AG04450 (cell line): ENCODE data around the gene UCN3. TPM values are rescaled to one million over a fixed set of nuclear protein-coding genes. Genes with fewer than 3 reads are reported as not detected.

Experiments used
- CTCF ChIA-PET: fragments of 300-600, 350-600 bp; formaldehyde crosslinking; extraction: SDS; loops from one replicate; lab custom pipeline; 2022; ENCODE audit warnings: antibody characterized with exemption, inconsistent platforms; lab: Charles Lee
- POLR2A ChIA-PET: fragments of 350-600 bp; formaldehyde crosslinking; extraction: SDS; loops from one replicate; lab custom pipeline; 2021; ENCODE audit warnings: antibody characterized with exemption, inconsistent platforms; lab: Yijun Ruan, JAX
- DNase-seq: peaks from one replicate; pipeline ENCODE4 v3.0.0-alpha.2; 2011; ENCODE audit warnings: low read depth, low spot score
- H3K27ac ChIP-seq: one replicate; pipeline ENCODE4 v1.5.1; 2012; ENCODE audit warnings: low read depth, low read length, control low read depth
- H3K27me3 ChIP-seq: one replicate; pipeline ENCODE4 v1.6.0; 2012; ENCODE audit warnings: low read length; ENCODE audit not compliant: control insufficient read depth, insufficient read depth
- H3K4me3 ChIP-seq: 2 replicates; pipeline ENCODE4 v1.5.1; 2011; ENCODE audit warnings: mild to moderate bottlenecking, low read depth, low read length, control low read depth
- H3K9me3 ChIP-seq: 2 replicates; pipeline ENCODE4 v1.5.1; 2012; ENCODE audit warnings: low read length; ENCODE audit not compliant: control insufficient read depth, insufficient read depth
- polyA plus RNA-seq: library from polyadenylated mRNA; depleted of rRNA; stranded (reverse); fragments of >200 nt; gene quantifications from 2 replicates; pipeline ENCODE4 v1.2.3, GENCODE V29; 2011
- TF ChIP-seq, protein P1 (sequence below): IDR thresholded peaks from 2 replicates; pipeline ENCODE4 v1.5.1; 2011; ENCODE audit warnings: low read depth, low read length, control low read depth, inconsistent platforms

UCN3 gene
- polyA plus RNA-seq, 1 experiment, result not detected

DNA sequence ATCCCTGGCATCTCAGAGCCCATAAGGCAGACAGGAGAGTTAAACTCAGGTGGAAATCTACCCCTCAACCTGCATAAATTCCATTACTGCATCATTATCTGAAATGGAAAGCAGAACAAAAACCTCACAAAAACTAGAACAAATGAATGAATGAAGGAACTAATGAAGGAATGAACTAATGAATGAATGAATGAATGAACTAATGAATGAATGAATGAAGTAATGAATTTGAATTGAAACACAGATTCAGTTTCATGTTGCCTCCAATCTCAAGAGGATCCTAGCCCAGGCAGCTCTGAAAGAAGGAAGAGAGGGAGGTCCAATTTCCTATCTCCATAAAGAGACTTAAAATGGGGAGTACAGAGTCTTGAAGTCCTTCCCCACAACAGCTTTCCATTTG is 1.9 kb upstream of the UCN3 start:
- POLR2A ChIA-PET, result no interaction called here
- CTCF ChIA-PET, result no interaction called here
- Histone ChIP-seq H3K4me3 (no peak overlapping the region), H3K9me3 (no peaks in the 10 kb centered on the region), H3K27me3 (no peaks in the 10 kb centered on the region), H3K27ac (no peak overlapping the region)
- TF ChIP-seq, protein P1, sequence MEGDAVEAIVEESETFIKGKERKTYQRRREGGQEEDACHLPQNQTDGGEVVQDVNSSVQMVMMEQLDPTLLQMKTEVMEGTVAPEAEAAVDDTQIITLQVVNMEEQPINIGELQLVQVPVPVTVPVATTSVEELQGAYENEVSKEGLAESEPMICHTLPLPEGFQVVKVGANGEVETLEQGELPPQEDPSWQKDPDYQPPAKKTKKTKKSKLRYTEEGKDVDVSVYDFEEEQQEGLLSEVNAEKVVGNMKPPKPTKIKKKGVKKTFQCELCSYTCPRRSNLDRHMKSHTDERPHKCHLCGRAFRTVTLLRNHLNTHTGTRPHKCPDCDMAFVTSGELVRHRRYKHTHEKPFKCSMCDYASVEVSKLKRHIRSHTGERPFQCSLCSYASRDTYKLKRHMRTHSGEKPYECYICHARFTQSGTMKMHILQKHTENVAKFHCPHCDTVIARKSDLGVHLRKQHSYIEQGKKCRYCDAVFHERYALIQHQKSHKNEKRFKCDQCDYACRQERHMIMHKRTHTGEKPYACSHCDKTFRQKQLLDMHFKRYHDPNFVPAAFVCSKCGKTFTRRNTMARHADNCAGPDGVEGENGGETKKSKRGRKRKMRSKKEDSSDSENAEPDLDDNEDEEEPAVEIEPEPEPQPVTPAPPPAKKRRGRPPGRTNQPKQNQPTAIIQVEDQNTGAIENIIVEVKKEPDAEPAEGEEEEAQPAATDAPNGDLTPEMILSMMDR, result no peak
- DNase-seq, result no peak

DNA sequence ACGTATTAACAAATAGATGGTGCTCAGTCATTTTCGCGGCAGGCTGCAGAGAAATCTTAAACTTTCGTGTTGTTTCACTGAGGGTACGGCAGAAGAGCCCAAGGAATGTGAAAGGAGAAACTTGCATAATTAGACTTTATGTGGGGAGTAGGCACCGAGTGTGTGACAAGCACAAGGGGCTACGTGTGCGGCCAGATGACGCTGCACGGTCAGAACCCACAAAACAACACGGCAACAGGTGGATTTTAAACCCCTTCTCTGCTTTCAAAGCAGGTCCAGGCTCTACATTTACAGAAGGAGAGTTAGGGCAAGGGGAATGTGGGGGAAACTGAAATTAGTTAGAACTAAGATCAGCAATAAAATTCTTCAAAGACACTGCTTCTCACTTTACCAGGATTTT is 392 bp upstream of the UCN3 start:
- no peak overlapping the region for H3K27ac ChIP-seq
- CTCF ChIA-PET, result no interaction called here
- POLR2A ChIA-PET, result no interaction called here

DNA sequence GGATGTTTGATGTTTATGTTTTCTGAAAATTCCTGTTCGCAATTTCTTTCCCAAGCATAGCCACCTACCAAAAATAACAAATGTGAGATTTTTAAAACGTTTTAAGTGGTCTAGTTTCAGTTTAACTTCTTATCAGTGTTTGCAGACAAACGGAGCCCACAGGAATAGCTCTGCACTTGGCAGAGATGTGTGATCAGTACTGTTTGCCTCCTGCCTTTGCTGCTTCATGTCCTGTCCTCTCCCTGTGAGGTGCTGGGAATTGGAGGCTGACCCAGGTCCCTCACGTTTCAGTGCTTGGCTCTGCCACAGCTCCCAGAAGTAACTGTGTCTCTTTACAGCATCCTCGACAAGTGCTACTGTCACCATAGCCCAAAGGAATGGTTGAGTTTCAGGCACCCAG is 1.2 kb downstream of the UCN3 start:
- H3K4me3 ChIP-seq, result no peak overlapping the region
- H3K27me3 ChIP-seq, result no peaks in the 10 kb centered on the region
- TF ChIP-seq, protein P1, result no peak
- ChIA-PET POLR2A (no interaction called here), CTCF (no interaction called here)
- no peaks in the 10 kb centered on the region for H3K9me3 ChIP-seq
- H3K27ac ChIP-seq, result no peak overlapping the region
- DNase-seq, result no peak

More for the DNA sequence above, 392 bp upstream of the UCN3 start:
- TF ChIP-seq, protein P1, result no peak
- Histone ChIP-seq H3K9me3 (no peaks in the 10 kb centered on the region), H3K4me3 (no peak overlapping the region), H3K27me3 (no peaks in the 10 kb centered on the region)
- DNase-seq, result no peak

DNA sequence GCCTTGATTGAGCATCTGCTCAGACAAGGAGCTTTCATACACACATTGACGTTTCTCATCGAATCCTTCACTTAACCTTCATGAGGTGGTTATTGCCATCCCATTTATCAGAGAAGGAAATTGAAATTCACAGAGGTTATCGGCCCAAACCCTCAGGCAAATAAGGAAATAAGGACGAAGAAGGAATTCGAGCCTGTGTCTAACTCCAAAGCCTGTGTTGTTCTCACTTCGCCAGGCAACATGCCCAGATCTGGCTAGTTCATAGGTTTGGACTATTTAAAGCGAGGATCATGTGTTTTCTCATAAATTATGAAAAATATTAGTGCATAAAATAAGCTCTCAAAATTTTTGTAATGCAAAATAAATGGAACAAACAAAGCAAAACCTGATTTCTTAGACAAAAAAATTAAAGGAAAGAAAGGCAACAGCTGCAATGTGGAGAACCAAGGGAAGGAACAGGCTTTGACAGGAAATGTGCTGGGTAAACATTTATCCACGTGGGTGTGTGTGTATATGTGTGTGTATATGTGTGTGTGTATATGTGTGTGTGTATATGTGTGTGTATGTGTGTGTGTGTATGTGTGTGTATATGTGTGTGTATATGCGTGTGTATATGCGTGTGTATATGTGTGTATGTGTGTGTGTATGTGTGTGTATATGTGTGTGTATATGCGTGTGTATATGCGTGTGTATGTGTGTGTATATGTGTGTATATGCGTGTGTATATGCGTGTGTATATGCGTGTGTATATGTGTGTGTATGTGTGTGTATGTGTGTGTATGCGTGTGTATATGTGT is 4.8 kb downstream of the UCN3 start:
- Histone ChIP-seq H3K27me3 (no peaks in the 10 kb centered on the region), H3K4me3 (no peak overlapping the region), H3K9me3 (peaks cover 11% of the 10 kb centered on the region; the same call in 1 of the 2 replicates), H3K27ac (no peak overlapping the region)
- ChIA-PET CTCF (no interaction called here), POLR2A (no interaction called here)
- TF ChIP-seq, protein P1, result no peak
- no peak for DNase-seq

DNA sequence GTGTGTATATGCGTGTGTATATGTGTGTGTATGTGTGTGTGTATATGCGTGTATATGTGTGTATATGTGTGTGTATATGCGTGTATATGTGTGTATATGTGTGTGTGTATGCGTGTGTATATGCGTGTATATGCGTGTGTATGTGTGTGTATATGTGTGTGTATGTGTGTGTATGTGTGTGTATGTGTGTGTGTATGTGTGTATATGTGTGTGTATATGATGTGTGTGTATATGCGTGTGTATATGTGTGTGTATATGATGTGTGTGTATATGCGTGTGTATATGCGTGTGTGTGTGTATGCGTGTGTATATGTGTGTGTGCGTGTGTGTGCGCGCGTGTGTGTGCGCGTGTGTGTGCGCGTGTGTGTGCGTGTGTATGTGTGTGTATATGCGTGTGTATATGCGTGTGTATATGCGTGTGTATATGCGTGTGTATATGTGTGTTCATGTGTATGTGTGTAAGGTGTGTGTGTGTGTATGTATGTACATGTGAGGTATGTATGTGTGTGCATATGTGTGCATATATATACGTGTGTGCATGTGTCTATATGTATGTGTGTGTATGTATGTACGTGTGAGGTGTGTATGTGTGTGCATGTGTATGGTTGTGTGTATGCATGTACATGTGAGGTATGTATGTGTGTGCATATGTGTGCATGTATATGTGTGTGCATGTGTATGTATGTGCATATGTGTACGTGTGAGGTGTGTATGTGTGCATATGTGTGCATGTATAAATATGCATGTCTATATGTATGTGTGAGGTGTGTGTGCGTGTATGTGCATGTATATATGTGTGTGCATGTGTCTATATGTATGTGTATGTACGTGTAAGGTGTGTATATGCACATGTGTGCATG is 6.0 kb downstream of the UCN3 start:
- Histone ChIP-seq H3K9me3 (peaks cover 11% of the 10 kb centered on the region; the same call in 1 of the 2 replicates), H3K27me3 (peaks cover 2% of the 10 kb centered on the region), H3K4me3 (no peak overlapping the region), H3K27ac (no peak overlapping the region)
- ChIA-PET POLR2A (no interaction called here), CTCF (no interaction called here)
- no peak for DNase-seq
- TF ChIP-seq, protein P1, result no peak
